Thyroid gland (tissue), 4 donors: Measurements from ENCODE around the gene CCDC83. TPM values are rescaled to one million over a fixed set of nuclear protein-coding genes. Genes with fewer than 3 reads are reported as not detected.

Experiments used
- DNase-seq, 2 donors: peaks; one replicate each; pipeline ENCODE4 v3.0.0-alpha.2; 2019
- H3K27ac ChIP-seq, 3 donors: fragments of 200-600 bp; sonication (generic); 1 replicate in 2 of 3; 2 replicates in 1 of 3; pipeline ENCODE4 v1.5.1; 2016 to 2019; ENCODE audit warnings: mild to moderate bottlenecking in 1 of 3, moderate library complexity in 1 of 3
- H3K27me3 ChIP-seq: fragments of 200-600 bp; sonication (generic); one replicate; pipeline ENCODE4 v1.5.1; 2019
- H3K36me3 ChIP-seq, 2 donors: fragments of 200-600 bp; sonication (generic); one replicate each; pipeline ENCODE4 v1.5.1; 2016 to 2019
- H3K4me1 ChIP-seq, 2 donors: fragments of 200-600 bp; sonication (generic); one replicate each; pipeline ENCODE4 v1.5.1; 2017 to 2019
- H3K4me3 ChIP-seq, 3 donors: fragments of 200-600 bp; sonication (generic); replicated peaks in 1 of 3; 1 replicate in 2 of 3; 2 replicates in 1 of 3; pipeline ENCODE4 v1.5.1; 2016; ENCODE audit warnings: mild to moderate bottlenecking in 1 of 3
- H3K9me3 ChIP-seq: fragments of 200-600 bp; sonication (generic); one replicate; pipeline ENCODE4 v1.5.1; 2017
- CTCF ChIP-seq, 6 experiments: fragments of 200-600 bp in 3 of 6; fragments of 450-650 bp in 3 of 6; sonication (generic) in 3 of 6; IDR thresholded peaks; one replicate each; pipeline ENCODE4 v1.5.1; 2016 to 2019; ENCODE audit warnings: antibody characterized with exemption in 6 of 6, mild to moderate bottlenecking in 2 of 6, inconsistent platforms in 1 of 6, moderate library complexity in 1 of 6
- POLR2A ChIP-seq, 2 donors: fragments of 450-650 bp; IDR thresholded peaks; one replicate each; pipeline ENCODE4 v1.6.1; 2017; ENCODE audit warnings: antibody characterized with exemption in 2 of 2, mild to moderate bottlenecking in 2 of 2, moderate library complexity in 1 of 2
- WGBS, 2 donors: methylation state at CpG; one replicate each; pipeline ENCODE4 v1.1.5; 2017; 5-methylcytosine and 5-hydroxymethylcytosine counted together
- intact Hi-C: fragments of 100-400 bp; cut with DNase I; formaldehyde crosslinking; loops from one replicate; pipeline ENCODE4 v1.15.1; 2023
- total RNA-seq, 4 donors: library from RNA; depleted of rRNA; stranded (reverse); fragments of >200 nt; gene quantifications; one replicate each; pipeline ENCODE4 v1.2.3, GENCODE V29; 2016

CCDC83 gene
- total RNA-seq, 4 donors from 2014 or later, result not detected

DNA sequence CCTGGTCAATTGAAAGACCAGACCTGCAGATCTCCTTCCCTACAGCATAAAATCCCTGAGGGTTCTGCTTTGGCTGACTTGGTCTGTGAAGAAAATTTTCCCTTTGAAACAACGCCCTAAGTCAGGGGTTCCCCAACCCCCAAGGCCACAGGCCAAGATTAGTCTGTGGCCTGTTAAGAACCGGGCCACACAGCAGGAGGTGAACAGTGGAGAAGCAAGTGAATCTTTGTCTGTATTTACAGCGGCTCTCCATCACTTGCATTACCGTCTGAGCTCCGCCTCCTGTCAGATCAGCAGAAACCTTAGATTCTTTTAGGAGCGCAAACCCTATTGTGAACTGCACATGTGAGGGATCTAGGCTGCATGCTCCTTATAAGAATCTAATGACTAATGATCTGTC lies 38.2 kb downstream of the CCDC83 start:
- Histone ChIP-seq H3K27me3 (no peaks in the 10 kb centered on the region), H3K4me3 (no peak overlapping the region), H3K36me3 (no peaks in the 10 kb centered on the region), H3K4me1 (no peaks in the 10 kb centered on the region), H3K9me3 (no peaks in the 10 kb centered on the region), H3K27ac (no peak overlapping the region)
- no peak for DNase-seq
- TF ChIP-seq POLR2A (IDR thresholded peaks at IDR 0.05) (no peak), CTCF (IDR thresholded peaks at IDR 0.05) (no peak)
- WGBS, 2 donors, result 58 to 72% methylated on average over 6 of the region's 6 CpGs
- intact Hi-C loops, result no loop called here

DNA sequence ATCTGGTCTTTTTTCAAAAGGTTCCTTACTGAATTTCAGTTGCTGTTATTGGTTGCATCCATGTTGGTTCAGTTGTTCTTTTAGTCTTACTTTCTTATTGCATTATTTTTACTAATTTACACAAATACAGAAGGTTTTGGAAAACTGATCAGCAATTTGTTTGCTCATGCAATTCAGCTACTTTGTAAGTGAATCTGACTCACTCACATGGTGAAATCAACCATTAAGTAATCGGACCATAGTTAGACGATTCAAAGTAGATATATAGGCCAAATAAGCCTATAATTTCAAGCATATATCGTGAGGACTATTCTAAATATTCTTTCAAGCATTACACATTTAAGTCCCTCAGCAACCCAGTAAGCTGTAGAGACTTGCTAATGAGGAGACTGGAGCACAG lies 41.7 kb downstream of the CCDC83 start:
- Histone ChIP-seq H3K36me3 (no peaks in the 10 kb centered on the region), H3K27ac (no peak overlapping the region), H3K4me1 (no peaks in the 10 kb centered on the region), H3K4me3 (no peak overlapping the region), H3K27me3 (no peaks in the 10 kb centered on the region), H3K9me3 (no peaks in the 10 kb centered on the region)
- intact Hi-C loops, result no loop called here
- no peak for DNase-seq
- TF ChIP-seq CTCF (IDR thresholded peaks at IDR 0.05) (no peak), POLR2A (IDR thresholded peaks at IDR 0.05) (no peak)
- 94 to 99% methylated on average over 3 of the region's 3 CpGs for WGBS, 2 donors

GRCh38 chr11:85898456-85898855 lies 43.3 kb downstream of the CCDC83 start:
- Histone ChIP-seq H3K4me3 (no peak overlapping the region), H3K27me3 (no peaks in the 10 kb centered on the region), H3K27ac (no peak overlapping the region), H3K36me3 (no peaks in the 10 kb centered on the region), H3K9me3 (no peaks in the 10 kb centered on the region), H3K4me1 (no peaks in the 10 kb centered on the region)
- TF ChIP-seq CTCF (IDR thresholded peaks at IDR 0.05) (no peak), POLR2A (IDR thresholded peaks at IDR 0.05) (no peak)
- 49 to 67% methylated on average over 2 of the region's 2 CpGs for WGBS, 2 donors
- DNase-seq, result no peak
- intact Hi-C loops, result no loop called here

DNA sequence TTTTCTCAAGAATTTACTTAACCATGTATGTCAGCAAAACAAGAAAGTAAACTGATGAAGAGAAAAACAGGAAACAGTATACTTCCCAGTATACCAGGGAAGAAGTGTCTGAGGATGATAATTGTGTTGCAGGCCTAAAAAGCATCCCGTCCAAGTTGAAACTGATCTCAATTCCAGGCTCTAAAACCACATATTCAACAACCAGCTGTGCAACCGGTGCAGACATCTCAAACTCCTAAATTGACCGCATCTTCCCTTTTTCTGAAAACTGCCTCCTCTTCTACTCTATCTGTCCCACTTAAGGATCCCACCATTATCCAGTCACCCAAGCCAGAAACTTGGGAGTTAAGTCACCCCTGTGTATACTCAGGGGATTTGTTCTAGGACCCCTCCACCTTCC lies 47.2 kb downstream of the CCDC83 start:
- Histone ChIP-seq H3K36me3 (no peaks in the 10 kb centered on the region), H3K4me1 (no peaks in the 10 kb centered on the region), H3K27ac (no peak overlapping the region), H3K4me3 (no peak overlapping the region), H3K27me3 (no peaks in the 10 kb centered on the region), H3K9me3 (no peaks in the 10 kb centered on the region)
- WGBS, 2 donors, result 87 to 91% methylated on average over 3 of the region's 3 CpGs
- DNase-seq, result no peak
- intact Hi-C loops, result no loop called here
- TF ChIP-seq CTCF (IDR thresholded peaks at IDR 0.05) (no peak), POLR2A (IDR thresholded peaks at IDR 0.05) (no peak)

DNA sequence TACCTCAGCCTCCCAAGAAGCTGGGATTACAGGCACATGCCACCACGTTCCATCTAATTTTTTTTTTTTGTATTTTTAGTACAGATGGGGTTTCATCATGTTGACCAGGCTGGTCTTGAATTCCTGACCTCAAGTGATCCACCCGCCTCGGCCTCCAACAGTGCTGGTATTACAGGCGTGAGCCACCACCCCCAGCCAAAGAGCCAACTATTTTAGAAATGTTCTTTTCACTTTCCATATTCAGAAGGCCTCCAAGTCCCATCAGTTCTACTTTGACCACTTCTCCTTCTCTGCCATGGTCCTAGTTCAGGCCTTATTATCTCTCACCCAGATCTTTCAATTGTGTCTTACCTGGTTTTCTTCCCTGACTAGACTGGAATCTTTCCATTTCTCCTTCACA lies 48.2 kb downstream of the CCDC83 start:
- H3K9me3 ChIP-seq, result no peaks in the 10 kb centered on the region
- intact Hi-C loops, result no loop called here

More for the DNA sequence above, 48.2 kb downstream of the CCDC83 start:
- H3K4me1 ChIP-seq, result no peaks in the 10 kb centered on the region
- TF ChIP-seq CTCF (IDR thresholded peaks at IDR 0.05) (no peak), POLR2A (IDR thresholded peaks at IDR 0.05) (no peak)
- H3K36me3 ChIP-seq, result no peaks in the 10 kb centered on the region
- WGBS, 2 donors, result 91 to 94% methylated on average over 4 of the region's 4 CpGs
- no peaks in the 10 kb centered on the region for H3K27me3 ChIP-seq
- DNase-seq, result no peak
- H3K27ac ChIP-seq, result no peak overlapping the region
- H3K4me3 ChIP-seq, result no peak overlapping the region
